SK-N-SH (cell line): ENCODE measurements around the gene OPA3. TPM values are rescaled to one million over a fixed set of nuclear protein-coding genes. Genes with fewer than 3 reads are reported as not detected.

Source experiments
- CTCF ChIA-PET: fragments of 300-600, 350-600 bp; formaldehyde crosslinking; extraction: SDS; loops from one replicate; lab custom pipeline; 2021; lab: Yijun Ruan, JAX
- POLR2A ChIA-PET: fragments of 350-600 bp; sonication (Branson Sonifier 250); formaldehyde crosslinking; extraction: SDS; loops from one replicate; lab custom pipeline; 2020; ENCODE audit warnings: antibody characterized with exemption, inconsistent platforms; lab: Yijun Ruan, JAX
- DNase-seq: peaks from one replicate; pipeline ENCODE4 v3.0.0; 2012
- H2AFZ ChIP-seq: fragments of 200-600 bp; sonication (generic); 2 replicates; pipeline ENCODE4 v1.8.1; 2016; ENCODE audit warnings: antibody characterized with exemption, mild to moderate bottlenecking, low read depth
- H3F3A ChIP-seq: fragments of 200-600 bp; sonication (generic); replicated peaks from 2 replicates; pipeline ENCODE3; 2016; ENCODE audit warnings: antibody characterized with exemption, mild to moderate bottlenecking; ENCODE audit not compliant: insufficient read depth
- H3K27ac ChIP-seq, 2 experiments: fragments of 200-500 bp in 1 of 2; fragments of 200-600 bp in 1 of 2; sonication (Bioruptor generic) in 1 of 2; sonication (generic), shearing (Covaris generic) in 1 of 2; 2 replicates each; pipeline versions ENCODE4 v1.5.1 to v1.6.1; 2014 to 2016; ENCODE audit warnings: low read depth in 2 of 2, inconsistent platforms in 1 of 2, low read length in 1 of 2, mild to moderate bottlenecking in 1 of 2, mixed read lengths in 1 of 2
- H3K27me3 ChIP-seq: fragments of 200-600 bp; sonication (generic), shearing (Covaris generic); 2 replicates; pipeline ENCODE4 v1.6.1; 2016; ENCODE audit warnings: mixed run types; ENCODE audit not compliant: insufficient read depth
- H3K36me3 ChIP-seq, 2 experiments: fragments of 200-500 bp in 1 of 2; fragments of 200-600 bp in 1 of 2; sonication (Bioruptor generic) in 1 of 2; sonication (generic) in 1 of 2; replicated peaks in 1 of 2; 2 replicates each; pipeline versions ENCODE3 to v1.5.1; 2014 to 2016; ENCODE audit warnings: low read length in 1 of 2, mild to moderate bottlenecking in 1 of 2; ENCODE audit not compliant: insufficient read depth in 2 of 2, control insufficient read depth in 1 of 2
- H3K4me1 ChIP-seq, 2 experiments: fragments of 200-500 bp in 1 of 2; fragments of 200-600 bp in 1 of 2; sonication (Bioruptor generic) in 1 of 2; sonication (generic), shearing (Covaris generic) in 1 of 2; 2 replicates each; pipeline versions ENCODE4 v1.5.1 to v1.6.1; 2014 to 2016; ENCODE audit warnings: low read depth in 1 of 2, low read length in 1 of 2, mixed run types in 1 of 2; ENCODE audit not compliant: insufficient read depth in 2 of 2, control insufficient read depth in 1 of 2
- H3K4me2 ChIP-seq: fragments of 200-600 bp; sonication (generic), shearing (Covaris generic); 2 replicates; pipeline ENCODE4 v1.6.1; 2017; ENCODE audit warnings: mixed run types
- H3K4me3 ChIP-seq, 2 experiments: fragments of 200-500 bp in 1 of 2; fragments of 200-600 bp in 1 of 2; sonication (Bioruptor generic) in 1 of 2; sonication (generic), shearing (Covaris generic) in 1 of 2; 2 replicates each; pipeline versions ENCODE4 v1.5.1 to v1.8.1; 2014 to 2016; ENCODE audit warnings: low read depth in 2 of 2, inconsistent platforms in 1 of 2, low read length in 1 of 2, mild to moderate bottlenecking in 1 of 2, mixed read lengths in 1 of 2, moderate library complexity in 1 of 2
- H3K79me2 ChIP-seq: fragments of 200-600 bp; sonication (generic); 2 replicates; pipeline ENCODE4 v1.8.1; 2017; ENCODE audit warnings: mild to moderate bottlenecking; ENCODE audit not compliant: insufficient read depth
- H3K9ac ChIP-seq: fragments of 200-600 bp; sonication (generic); 2 replicates; pipeline ENCODE4 v1.6.1; 2017; ENCODE audit warnings: mixed run types
- H3K9me2 ChIP-seq: fragments of 200-600 bp; sonication (generic); 2 replicates; pipeline ENCODE4 v1.6.1; 2017; ENCODE audit warnings: mixed run types
- H3K9me3 ChIP-seq: fragments of 200-600 bp; sonication (generic); 2 replicates; pipeline ENCODE4 v1.6.1; 2017; ENCODE audit warnings: mixed run types, mild to moderate bottlenecking, moderate library complexity
- H4K20me1 ChIP-seq: fragments of 200-600 bp; sonication (generic); 2 replicates; pipeline ENCODE4 v1.6.1; 2017; ENCODE audit warnings: mild to moderate bottlenecking, mixed run types; ENCODE audit not compliant: insufficient read depth
- EP300 ChIP-seq, 2 experiments: IDR thresholded peaks; 2 replicates each; pipeline versions ENCODE4 v1.4.0 to v1.6.1; 2012; ENCODE audit warnings: borderline replicate concordance in 1 of 2, low read depth in 1 of 2, low read length in 1 of 2
- FOSL2 ChIP-seq: IDR thresholded peaks from 2 replicates; pipeline ENCODE4 v1.4.0; 2012; ENCODE audit warnings: low read depth, mild to moderate bottlenecking, moderate library complexity, borderline replicate concordance
- GATA2 ChIP-seq: sonication (generic); formaldehyde crosslinking; IDR thresholded peaks from 2 replicates; pipeline ENCODE4 v1.5.0; 2020; ENCODE audit warnings: mild to moderate bottlenecking, missing genetic modification reagents
- JUND ChIP-seq: IDR thresholded peaks from 2 replicates; pipeline ENCODE4 v1.4.0; 2012
- MEF2A ChIP-seq: IDR thresholded peaks from 2 replicates; pipeline ENCODE4 v1.4.0; 2012; ENCODE audit warnings: low read depth, borderline replicate concordance
- POLR2AphosphoS5 ChIP-seq: IDR thresholded peaks from 2 replicates; pipeline ENCODE4 v1.6.1; 2012; ENCODE audit warnings: low read depth, low read length
- RAD21 ChIP-seq: IDR thresholded peaks from 2 replicates; pipeline ENCODE4 v1.6.1; 2012; ENCODE audit warnings: mild to moderate bottlenecking, low read length
- RCOR1 ChIP-seq: fragments of 150-350 bp; IDR thresholded peaks from 2 replicates; pipeline ENCODE4 v1.6.1; 2017; ENCODE audit warnings: antibody characterized with exemption, low read length
- RFX5 ChIP-seq: IDR thresholded peaks from 2 replicates; pipeline ENCODE4 v1.6.1; 2012; ENCODE audit warnings: mild to moderate bottlenecking, improper control_type of control experiment, low read length
- RXRA ChIP-seq: IDR thresholded peaks from 2 replicates; pipeline ENCODE4 v1.4.0; 2012; ENCODE audit warnings: low read depth, mild to moderate bottlenecking, borderline replicate concordance
- SMC3 ChIP-seq: IDR thresholded peaks from 2 replicates; pipeline ENCODE4 v1.6.1; 2012; ENCODE audit warnings: low read depth, low read length, improper control_type of control experiment
- TAF1 ChIP-seq: IDR thresholded peaks from 2 replicates; pipeline ENCODE4 v1.6.1; 2012; ENCODE audit warnings: low read depth, mild to moderate bottlenecking, low read length, moderate library complexity, borderline replicate concordance
- TEAD4 ChIP-seq: IDR thresholded peaks from 2 replicates; pipeline ENCODE4 v1.4.0; 2012; ENCODE audit warnings: mild to moderate bottlenecking, borderline replicate concordance; ENCODE audit not compliant: insufficient read depth
- USF2 ChIP-seq: fragments of 150-350 bp; IDR thresholded peaks from 2 replicates; pipeline ENCODE4 v1.6.1; 2017; ENCODE audit warnings: antibody characterized with exemption, low read length, low read depth, borderline replicate concordance
- WGBS: methylation state at CpG from one replicate; pipeline ENCODE4 v1.1.6; 2017; ENCODE audit warnings: low lambda C conversion rate; 5-methylcytosine and 5-hydroxymethylcytosine counted together
- polyA plus RNA-seq, 3 experiments: library from polyadenylated mRNA; depleted of rRNA; stranded (reverse); fragments of >200 nt; gene quantifications; 2 replicates each; pipeline ENCODE4 v1.2.3, GENCODE V29; 2012
- TF ChIP-seq, protein P1 (sequence below): IDR thresholded peaks from 2 replicates; pipeline ENCODE4 v1.4.0; 2012; ENCODE audit warnings: low read depth, borderline replicate concordance
- TF ChIP-seq, protein P2 (sequence below): IDR thresholded peaks from 2 replicates; pipeline ENCODE4 v1.4.0; 2012; ENCODE audit warnings: low read depth, borderline replicate concordance

Gene OPA3
- polyA plus RNA-seq, 1 of the 3 experiments (the other 2 are of a cell fraction): 10.0 TPM

DNA sequence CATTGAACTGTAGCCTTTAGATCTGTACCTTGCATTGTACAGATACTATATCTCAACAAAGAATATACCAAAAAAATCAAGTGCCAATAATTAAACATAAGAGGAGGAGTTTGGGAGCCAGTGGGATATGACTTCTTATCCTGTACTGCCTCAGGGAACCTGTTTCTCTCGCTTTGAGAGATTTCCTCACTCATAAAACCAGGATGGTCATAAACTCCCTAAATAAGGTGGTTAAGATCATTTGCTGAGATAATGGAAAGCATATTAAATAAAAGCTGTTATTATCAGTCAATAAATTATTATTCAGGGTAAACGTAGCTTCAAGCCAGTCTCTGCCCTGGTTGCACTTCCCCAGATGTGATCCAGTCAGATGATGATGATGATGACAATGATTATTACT is 17.0 kb downstream of the OPA3 start:
- POLR2A ChIA-PET: no interaction called here
- Histone ChIP-seq H3K4me1 (peaks cover 0 to 5% of the 10 kb centered on the region in 2 experiments; a peak in 1 of 4 replicates), H3K27ac (no peak overlapping the region), H3K9me2 (no peaks in the 10 kb centered on the region), H3K4me3 (no peak overlapping the region), H3F3A (peaks cover 5% of the 10 kb centered on the region), H4K20me1 (no peaks in the 10 kb centered on the region), H2AFZ (no peak overlapping the region), H3K4me2 (no peak overlapping the region), H3K9me3 (no peaks in the 10 kb centered on the region), H3K79me2 (peaks cover 35% of the 10 kb centered on the region), H3K36me3 (no peaks in the 10 kb centered on the region), H3K9ac (no peak overlapping the region), H3K27me3 (no peaks in the 10 kb centered on the region)
- CTCF ChIA-PET: interaction anchor here (0.8 to 1.9 kb wide), 6 partner anchors 9 to 82 kb away, joined by 3 to 5 read pairs (median 3); no protein-coding TSS in a partner anchor
- no peak for DNase-seq
- TF ChIP-seq USF2 (no peak), JUND (no peak), TAF1 (no peak), SMC3 (no peak), TEAD4 (no peak), RXRA (no peak), RFX5 (no peak), MEF2A (no peak), POLR2AphosphoS5 (no peak), GATA2 (CRISPR knock-in tag) (no peak), FOSL2 (no peak), RAD21 (no peak), EP300 (IDR thresholded peaks at IDR 0.05; ENCODE audit: borderline replicate concordance in 1 of 2, low read depth in 1 of 2, low read length in 1 of 2) (no peak), RCOR1 (no peak)
- TF ChIP-seq, protein P1, sequence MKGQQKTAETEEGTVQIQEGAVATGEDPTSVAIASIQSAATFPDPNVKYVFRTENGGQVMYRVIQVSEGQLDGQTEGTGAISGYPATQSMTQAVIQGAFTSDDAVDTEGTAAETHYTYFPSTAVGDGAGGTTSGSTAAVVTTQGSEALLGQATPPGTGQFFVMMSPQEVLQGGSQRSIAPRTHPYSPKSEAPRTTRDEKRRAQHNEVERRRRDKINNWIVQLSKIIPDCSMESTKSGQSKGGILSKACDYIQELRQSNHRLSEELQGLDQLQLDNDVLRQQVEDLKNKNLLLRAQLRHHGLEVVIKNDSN: no peak
- TF ChIP-seq, protein P2, sequence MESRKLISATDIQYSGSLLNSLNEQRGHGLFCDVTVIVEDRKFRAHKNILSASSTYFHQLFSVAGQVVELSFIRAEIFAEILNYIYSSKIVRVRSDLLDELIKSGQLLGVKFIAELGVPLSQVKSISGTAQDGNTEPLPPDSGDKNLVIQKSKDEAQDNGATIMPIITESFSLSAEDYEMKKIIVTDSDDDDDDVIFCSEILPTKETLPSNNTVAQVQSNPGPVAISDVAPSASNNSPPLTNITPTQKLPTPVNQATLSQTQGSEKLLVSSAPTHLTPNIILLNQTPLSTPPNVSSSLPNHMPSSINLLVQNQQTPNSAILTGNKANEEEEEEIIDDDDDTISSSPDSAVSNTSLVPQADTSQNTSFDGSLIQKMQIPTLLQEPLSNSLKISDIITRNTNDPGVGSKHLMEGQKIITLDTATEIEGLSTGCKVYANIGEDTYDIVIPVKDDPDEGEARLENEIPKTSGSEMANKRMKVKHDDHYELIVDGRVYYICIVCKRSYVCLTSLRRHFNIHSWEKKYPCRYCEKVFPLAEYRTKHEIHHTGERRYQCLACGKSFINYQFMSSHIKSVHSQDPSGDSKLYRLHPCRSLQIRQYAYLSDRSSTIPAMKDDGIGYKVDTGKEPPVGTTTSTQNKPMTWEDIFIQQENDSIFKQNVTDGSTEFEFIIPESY: no peak
- WGBS: 92% methylated on average over 2 of the region's 2 CpGs
